CD4-positive, alpha-beta T cell (primary cell): ENCODE results near the gene NTM. TPM values are rescaled to one million over a fixed set of nuclear protein-coding genes. Genes with fewer than 3 reads are reported as not detected.

Experiments
- ATAC-seq: fragments of 200-7000 bp; cut with Tn5 transposase; one replicate; pipeline ENCODE4 v1.10.0; 2022; ENCODE audit warnings: mild to moderate bottlenecking; ENCODE audit not compliant: poor library complexity
- CTCF ChIA-PET: fragments of 350-600 bp; sonication (Branson Sonifier 250); formaldehyde crosslinking; loops from one replicate; lab custom pipeline; 2021; ENCODE audit warnings: antibody characterized with exemption, inconsistent platforms; lab: Charles Lee
- POLR2A ChIA-PET: fragments of 350-600 bp; sonication (Branson Sonifier 250); formaldehyde crosslinking; loops from one replicate; lab custom pipeline; 2021; ENCODE audit warnings: antibody characterized with exemption, inconsistent platforms; lab: Charles Lee
- DNase-seq, 14 experiments: peaks; one replicate each; pipeline ENCODE4 v3.0.0-alpha.2; 2013 to 2020; ENCODE audit warnings: mixed read lengths in 2 of 14
- H3K27ac ChIP-seq, 2 donors: one replicate each; pipeline versions ENCODE4 v1.5.1 to v1.7.0; 2013; ENCODE audit warnings: low read length in 2 of 2, low read depth in 1 of 2, mild to moderate bottlenecking in 1 of 2
- H3K27me3 ChIP-seq, 2 experiments: 1 replicate in 1 of 2; 2 replicates in 1 of 2; pipeline versions ENCODE4 v1.6.1 to v1.7.0; 2013; ENCODE audit warnings: low read length in 2 of 2, control low read depth in 1 of 2, mild to moderate bottlenecking in 1 of 2, moderate library complexity in 1 of 2; ENCODE audit not compliant: insufficient read depth in 2 of 2, control insufficient read depth in 1 of 2
- H3K36me3 ChIP-seq: one replicate; pipeline ENCODE4 v1.6.1; 2013; ENCODE audit warnings: low read length, control low read depth; ENCODE audit not compliant: insufficient read depth
- H3K4me1 ChIP-seq: one replicate; pipeline ENCODE4 v1.6.1; 2013; ENCODE audit warnings: low read length, control low read depth; ENCODE audit not compliant: insufficient read depth
- H3K4me3 ChIP-seq: one replicate; pipeline ENCODE4 v1.5.1; 2013; ENCODE audit warnings: mild to moderate bottlenecking, low read length, moderate library complexity
- H3K9me3 ChIP-seq, 2 experiments: 1 replicate in 1 of 2; 2 replicates in 1 of 2; pipeline versions ENCODE4 v1.6.1 to v1.7.0; 2013; ENCODE audit warnings: low read length in 2 of 2, mild to moderate bottlenecking in 2 of 2, control low read depth in 1 of 2, moderate library complexity in 1 of 2; ENCODE audit not compliant: control insufficient read depth in 1 of 2, insufficient read depth in 1 of 2
- H3K27ac Mint-ChIP-seq: one replicate; pipeline ENCODE4 v1.8.0; 2020; ENCODE audit warnings: mixed read lengths
- H3K27me3 Mint-ChIP-seq: one replicate; pipeline ENCODE4 v1.8.0; 2021; ENCODE audit warnings: mixed read lengths
- H3K36me3 Mint-ChIP-seq: one replicate; pipeline ENCODE4 v1.8.0; 2021; ENCODE audit warnings: low read depth, mixed read lengths
- H3K4me1 Mint-ChIP-seq: one replicate; pipeline ENCODE4 v1.8.0; 2021; ENCODE audit warnings: low read depth, mixed read lengths
- H3K4me3 Mint-ChIP-seq: one replicate; pipeline ENCODE4 v1.8.0; 2020; ENCODE audit warnings: mild to moderate bottlenecking, mixed read lengths
- H3K9me3 Mint-ChIP-seq: one replicate; pipeline ENCODE4 v1.8.0; 2020; ENCODE audit warnings: mixed read lengths
- CTCF ChIP-seq: fragments of 200-600 bp; IDR thresholded peaks from one replicate; pipeline ENCODE4 v1.8.0; 2022; ENCODE audit warnings: antibody characterized with exemption, mild to moderate bottlenecking
- intact Hi-C, 2 experiments: fragments of 100-400 bp; cut with DNase I in 1 of 2; cut with micrococcal nuclease in 1 of 2; formaldehyde crosslinking; loops; one replicate each; pipeline versions ENCODE4 v1.15.1 to v1.9.0; 2023 to 2025; cut with DNase I, micrococcal nuclease
- total RNA-seq, 174 experiments: library from RNA in 2 of 174; stranded (reverse) in 2 of 174; gene quantifications; one replicate each; pipeline ENCODE4 v1.2.3 and lab custom pipeline; 2021 to 2026

Gene NTM
- total RNA-seq, 2 experiments from 2014 or later = not detected

DNA sequence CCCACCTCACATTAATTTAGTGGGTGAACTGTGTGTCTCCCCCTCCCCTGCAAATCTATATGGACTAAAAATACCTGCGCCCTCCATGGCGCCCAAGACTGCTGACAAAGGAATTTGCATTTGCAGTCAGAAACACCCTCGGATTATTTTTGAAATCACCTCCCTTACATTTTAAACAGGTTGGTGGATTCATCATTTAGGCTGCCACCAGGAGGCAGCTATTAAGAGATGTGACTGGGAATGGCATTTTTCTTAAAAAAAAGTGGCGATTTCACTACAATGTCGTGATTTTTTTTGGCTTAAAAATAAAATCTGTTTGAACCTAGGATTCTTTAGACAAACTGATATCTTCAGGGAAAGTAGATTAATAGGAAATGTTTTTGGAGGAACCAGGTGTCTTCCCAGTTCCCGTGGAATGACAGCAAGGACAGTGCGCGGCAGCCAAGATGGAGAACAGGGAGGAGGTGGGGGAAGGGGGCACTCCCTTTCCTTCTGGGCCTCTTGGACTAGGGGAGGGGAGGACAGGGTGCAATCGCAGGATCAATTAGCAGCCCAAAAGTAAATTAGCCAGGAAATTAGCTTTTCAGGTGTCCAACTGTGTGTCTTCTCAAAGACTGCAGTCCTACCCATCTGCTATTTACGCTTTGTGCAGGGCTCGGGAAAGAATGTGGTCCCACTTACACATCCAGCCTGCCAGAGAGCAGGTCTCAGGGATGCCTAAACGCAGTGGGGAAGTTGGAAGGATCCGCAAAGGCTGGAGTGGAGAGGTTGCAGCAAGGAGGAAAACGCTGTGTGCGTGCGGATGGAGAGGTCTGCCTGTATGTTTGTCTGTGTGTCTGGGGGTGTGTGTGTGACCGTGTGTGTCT, 496.4 kb downstream of the NTM start:
- H3K36me3 Mint-ChIP-seq = no peaks in the 10 kb centered on the region
- no peak for DNase-seq
- POLR2A ChIA-PET = no interaction called here
- intact Hi-C loops = no loop called here
- H3K4me3 Mint-ChIP-seq = no peak overlapping the region
- TF ChIP-seq CTCF = no peak
- H3K27me3 Mint-ChIP-seq = no peaks in the 10 kb centered on the region
- ATAC-seq = no peak
- Histone ChIP-seq H3K4me3 (no peak overlapping the region), H3K9me3 (peaks cover 0 to 14% of the 10 kb centered on the region in 2 experiments), H3K27ac (no peak overlapping the region), H3K4me1 (no peaks in the 10 kb centered on the region), H3K27me3 (no peaks in the 10 kb centered on the region), H3K36me3 (no peaks in the 10 kb centered on the region)
- H3K4me1 Mint-ChIP-seq = no peaks in the 10 kb centered on the region
- CTCF ChIA-PET = no interaction called here
- H3K27ac Mint-ChIP-seq = no peak overlapping the region
- no peaks in the 10 kb centered on the region for H3K9me3 Mint-ChIP-seq

DNA sequence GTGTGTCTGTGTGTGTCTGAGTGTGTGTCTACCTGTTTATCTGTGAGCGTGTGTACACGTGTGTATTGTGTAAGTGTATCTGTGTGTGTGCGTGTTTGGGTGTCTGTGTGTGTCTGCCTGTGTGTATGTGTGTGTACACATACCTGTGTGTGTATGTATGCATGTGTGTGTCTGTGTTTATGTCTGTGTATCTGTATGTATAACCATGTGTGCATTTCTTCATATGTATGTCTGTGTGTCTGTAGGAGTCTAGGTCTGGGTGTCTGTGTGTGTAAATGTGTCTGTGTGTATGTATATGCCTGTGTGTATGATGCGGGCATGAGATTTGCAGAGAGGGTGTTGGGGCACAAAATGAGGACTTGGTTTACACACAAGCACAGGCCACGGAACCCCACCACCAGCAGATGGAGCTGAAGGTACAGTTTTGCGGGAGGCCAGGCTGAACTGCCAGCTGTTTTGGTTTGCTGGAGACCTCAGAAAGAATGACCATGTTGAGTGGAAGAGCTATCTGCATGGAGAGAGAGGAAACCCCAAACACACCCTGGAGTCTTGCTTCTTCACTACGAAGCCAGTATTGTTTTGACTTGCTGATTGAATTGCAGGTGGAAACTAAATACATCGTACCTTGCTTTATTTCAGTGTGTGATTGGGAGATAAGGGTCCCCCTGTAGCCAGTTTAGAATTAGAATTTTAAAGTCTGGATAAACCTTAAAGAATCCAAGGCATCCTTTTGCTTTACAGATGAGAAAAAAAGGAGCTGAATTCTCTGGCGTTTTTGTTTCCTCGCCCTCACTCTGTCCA, 497.2 kb downstream of the NTM start:
- TF ChIP-seq CTCF = no peak
- no peak overlapping the region for H3K27ac Mint-ChIP-seq
- Histone ChIP-seq H3K4me3 (no peak overlapping the region), H3K27me3 (no peaks in the 10 kb centered on the region), H3K4me1 (no peaks in the 10 kb centered on the region), H3K9me3 (peaks cover 0 to 14% of the 10 kb centered on the region in 2 experiments), H3K36me3 (no peaks in the 10 kb centered on the region), H3K27ac (no peak overlapping the region)
- no peaks in the 10 kb centered on the region for H3K36me3 Mint-ChIP-seq
- POLR2A ChIA-PET = no interaction called here
- intact Hi-C loops = no loop called here
- H3K9me3 Mint-ChIP-seq = no peaks in the 10 kb centered on the region
- no peak overlapping the region for H3K4me3 Mint-ChIP-seq
- H3K27me3 Mint-ChIP-seq = no peaks in the 10 kb centered on the region
- CTCF ChIA-PET = no interaction called here
- DNase-seq = peak in 2 of 14 experiments; percentile 16 to 19
- no peak for ATAC-seq
- H3K4me1 Mint-ChIP-seq = no peaks in the 10 kb centered on the region

DNA sequence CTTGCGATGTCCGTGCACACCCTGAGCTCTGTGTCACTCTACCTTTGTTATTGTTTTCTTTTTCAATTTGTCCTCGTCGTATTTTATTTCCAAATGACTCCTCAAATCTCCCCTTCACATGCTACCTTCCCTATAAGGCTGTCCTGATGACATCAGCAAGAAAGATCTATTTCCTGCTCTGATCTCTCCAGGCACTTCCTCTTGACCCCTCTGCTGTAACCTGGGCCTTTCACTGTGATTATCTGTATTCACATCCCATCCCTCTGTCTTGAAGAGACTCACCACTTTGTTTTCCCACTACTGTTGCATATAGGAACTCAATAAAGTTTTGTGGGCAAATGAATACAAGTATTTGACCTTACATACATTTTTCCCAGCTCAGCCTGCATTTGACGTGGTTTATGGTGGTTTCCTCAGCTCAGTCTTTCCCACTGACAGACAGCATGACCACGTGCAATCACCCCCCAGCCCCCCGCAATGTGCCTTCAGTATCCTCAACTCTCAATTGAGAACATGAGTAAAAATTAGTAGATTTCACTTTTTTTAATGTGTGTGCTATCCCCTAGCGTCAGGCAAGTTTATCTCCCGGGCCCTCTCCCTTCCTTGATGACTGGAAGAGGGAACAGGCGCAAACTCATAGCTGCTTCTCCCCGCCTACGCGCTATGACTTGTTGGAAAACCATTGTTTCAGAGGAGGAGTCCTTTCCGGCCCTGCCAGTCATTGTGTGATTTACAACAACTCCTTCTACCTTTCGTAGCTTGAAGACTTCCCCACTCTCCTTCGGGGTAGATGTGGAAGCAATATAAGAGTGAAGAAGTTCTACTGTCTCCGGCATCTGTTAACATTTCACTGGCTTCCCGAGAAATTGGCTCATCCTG, 498.5 kb downstream of the NTM start:
- DNase-seq = no peak
- CTCF ChIA-PET = no interaction called here

More for the DNA sequence above, 498.5 kb downstream of the NTM start:
- Mint-ChIP-seq H3K27me3 (no peaks in the 10 kb centered on the region), H3K4me1 (no peaks in the 10 kb centered on the region), H3K9me3 (no peaks in the 10 kb centered on the region), H3K4me3 (no peak overlapping the region), H3K36me3 (no peaks in the 10 kb centered on the region), H3K27ac (no peak overlapping the region)
- ATAC-seq = no peak
- TF ChIP-seq CTCF = no peak
- H3K4me1 ChIP-seq = no peaks in the 10 kb centered on the region
- H3K9me3 ChIP-seq = peaks cover 0 to 14% of the 10 kb centered on the region in 2 experiments
- intact Hi-C loops = no loop called here
- H3K27ac ChIP-seq = no peak overlapping the region
- no peak overlapping the region for H3K4me3 ChIP-seq
- H3K36me3 ChIP-seq = no peaks in the 10 kb centered on the region
- H3K27me3 ChIP-seq = no peaks in the 10 kb centered on the region
- POLR2A ChIA-PET = no interaction called here
